ENCODE measurements around the gene YWHAQ. TPM values are rescaled to one million over a fixed set of nuclear protein-coding genes. Genes with fewer than 3 reads are reported as not detected.

YWHAQ gene
- total RNA-seq, 3 donors from 2014 or later (not counting 1 experiment from before 2014, with no cell fraction given) = 227 to 240 (median 238) TPM

- DNase-seq (no peak), ATAC-seq (no peak)
- Histone ChIP-seq H3K27me3 (ENCODE audit: control insufficient read depth, insufficient read depth, low read length) (no peaks in the 10 kb centered on the region), H3K4me1 (ENCODE audit: control insufficient read depth, insufficient read depth, low read length) (peaks cover 4% of the 10 kb centered on the region), H3K4me3 (ENCODE audit: low read length) (no peak overlapping the region), H3K27ac (ENCODE audit: low read length) (no peak overlapping the region), H3K36me3 (ENCODE audit: control insufficient read depth, insufficient read depth, low read length) (no peaks in the 10 kb centered on the region), H3K9me3 (ENCODE audit: control insufficient read depth, insufficient read depth, low read length) (no peaks in the 10 kb centered on the region)
- H3K36me3 Mint-ChIP-seq = no peaks in the 10 kb centered on the region
- 64% methylated on average over 2 of the region's 2 CpGs for WGBS (ENCODE audit: insufficient coverage)
- H3K4me1 Mint-ChIP-seq = peaks cover 0 to 9% of the 10 kb centered on the region in 2 donors
- no peak overlapping the region for H3K27ac Mint-ChIP-seq
- no peak overlapping the region for H3K4me3 Mint-ChIP-seq
- H3K27me3 Mint-ChIP-seq (ENCODE audit: low read depth in 2 of 2) = peaks cover 0 to 7% of the 10 kb centered on the region in 2 donors
- intact Hi-C loops (cut with micrococcal nuclease) = no loop called here
- no peaks in the 10 kb centered on the region for H3K9me3 Mint-ChIP-seq
- TF ChIP-seq CTCF (IDR thresholded peaks at IDR 0.05) = no peak
These were observed 6.5 kb upstream of the YWHAQ start for GRCh38 chr2:9637330-9637729.

- Mint-ChIP-seq H3K27ac (peak overlapping the region in 1 of 2 donors; percentile 16), H3K9me3 (no peaks in the 10 kb centered on the region), H3K4me3 (no peak overlapping the region), H3K4me1 (peaks cover 22 to 27% of the 10 kb centered on the region in 2 donors), H3K36me3 (no peaks in the 10 kb centered on the region), H3K27me3 (ENCODE audit: low read depth in 2 of 2) (peaks cover 0 to 2% of the 10 kb centered on the region in 2 donors)
- no peak for TF ChIP-seq CTCF (IDR thresholded peaks at IDR 0.05)
- 84% methylated on average over 3 of the region's 3 CpGs for WGBS (ENCODE audit: insufficient coverage)
- no peaks in the 10 kb centered on the region for H3K27me3 ChIP-seq (ENCODE audit: control insufficient read depth, insufficient read depth, low read length)
- ATAC-seq (no peak), DNase-seq (no peak)
- peaks cover 14% of the 10 kb centered on the region for H3K4me1 ChIP-seq (ENCODE audit: control insufficient read depth, insufficient read depth, low read length)
- intact Hi-C loops (cut with micrococcal nuclease) = no loop called here
- no peak overlapping the region for H3K27ac ChIP-seq (ENCODE audit: low read length)
- H3K4me3 ChIP-seq (ENCODE audit: low read length) = no peak overlapping the region
- H3K9me3 ChIP-seq (ENCODE audit: control insufficient read depth, insufficient read depth, low read length) = no peaks in the 10 kb centered on the region
- peaks cover 2% of the 10 kb centered on the region for H3K36me3 ChIP-seq (ENCODE audit: control insufficient read depth, insufficient read depth, low read length)
These were observed 3.3 kb upstream of the YWHAQ start for GRCh38 chr2:9634133-9634532.

GRCh38 chr2:9631878-9632700, 1.3 kb upstream of the YWHAQ start:
- Mint-ChIP-seq H3K27me3 (ENCODE audit: low read depth in 2 of 2) (no peaks in the 10 kb centered on the region), H3K9me3 (no peaks in the 10 kb centered on the region), H3K36me3 (peaks cover 15% of the 10 kb centered on the region), H3K4me3 (peak overlapping the region; percentile 46), H3K4me1 (peaks cover 43 to 47% of the 10 kb centered on the region in 2 donors), H3K27ac (peak overlapping the region; percentile 94 to 97)
- intact Hi-C loops (cut with micrococcal nuclease) = loop anchor here (1.0 to 2.0 kb wide), 4 partner anchors 23 to 77 kb away; partner anchors contain the start of gene ADAM17
- H3K27ac ChIP-seq (ENCODE audit: low read length) = no peak overlapping the region
- H3K4me1 ChIP-seq (ENCODE audit: control insufficient read depth, insufficient read depth, low read length) = peaks cover 27% of the 10 kb centered on the region
- no peak overlapping the region for H3K4me3 ChIP-seq (ENCODE audit: low read length)
- WGBS (ENCODE audit: insufficient coverage) = 97% methylated on average over 11 of the region's 13 CpGs
- H3K36me3 ChIP-seq (ENCODE audit: control insufficient read depth, insufficient read depth, low read length) = peaks cover 11% of the 10 kb centered on the region
- TF ChIP-seq CTCF (IDR thresholded peaks at IDR 0.05) = no peak
- H3K9me3 ChIP-seq (ENCODE audit: control insufficient read depth, insufficient read depth, low read length) = no peaks in the 10 kb centered on the region
- DNase-seq (no peak), ATAC-seq (no peak)
- H3K27me3 ChIP-seq (ENCODE audit: control insufficient read depth, insufficient read depth, low read length) = no peaks in the 10 kb centered on the region

Measured in natural killer cell (primary cell).